Measurements from ENCODE around the gene DOCK3. TPM values are rescaled to one million over a fixed set of nuclear protein-coding genes. Genes with fewer than 3 reads are reported as not detected.
A peak's percentile ranks its signal among the peaks of the same experiment; 100 is the strongest.

DOCK3 gene
- polyA plus RNA-seq, 2 donors: 0.93 to 2.8 TPM

- H3K9me3 ChIP-seq (ENCODE audit: control insufficient read depth in 2 of 2, insufficient read depth in 1 of 2, low read depth in 1 of 2, low read length in 1 of 2): no peaks in the 10 kb centered on the region
- no peak overlapping the region for H3K4me3 ChIP-seq (ENCODE audit: low read depth in 1 of 2, low read length in 2 of 2)
- 75 to 78% methylated on average over 8 of the region's 8 CpGs for WGBS, 2 donors
- peaks cover 14 to 23% of the 10 kb centered on the region in 2 donors for H3K36me3 ChIP-seq (ENCODE audit: control insufficient read depth in 2 of 2, insufficient read depth in 2 of 2, low read length in 1 of 2)
- no peak overlapping the region for H3K27ac ChIP-seq (ENCODE audit: low read depth in 2 of 2, low read length in 1 of 2)
- peaks cover 0 to 3% of the 10 kb centered on the region in 2 donors for H3K4me1 ChIP-seq (ENCODE audit: control insufficient read depth in 2 of 2, insufficient read depth in 2 of 2, low read length in 1 of 2)
- H3K27me3 ChIP-seq (ENCODE audit: control insufficient read depth in 1 of 2, insufficient read depth in 2 of 2, low read length in 2 of 2): no peaks in the 10 kb centered on the region
Measured at GRCh38 chr3:50649451-50649931, 25.2 kb upstream of the DOCK3 start.

- H3K4me3 ChIP-seq (ENCODE audit: low read depth in 1 of 2, low read length in 2 of 2): no peak overlapping the region
- no peak overlapping the region for H3K27ac ChIP-seq (ENCODE audit: low read depth in 2 of 2, low read length in 1 of 2)
- H3K27me3 ChIP-seq (ENCODE audit: control insufficient read depth in 1 of 2, insufficient read depth in 2 of 2, low read length in 2 of 2): no peaks in the 10 kb centered on the region
- H3K36me3 ChIP-seq (ENCODE audit: control insufficient read depth in 2 of 2, insufficient read depth in 2 of 2, low read length in 1 of 2): peaks cover 14 to 23% of the 10 kb centered on the region in 2 donors
- WGBS, 2 donors: 88% methylated on average over 1 of the region's 1 CpG
- H3K9me3 ChIP-seq (ENCODE audit: control insufficient read depth in 2 of 2, insufficient read depth in 1 of 2, low read depth in 1 of 2, low read length in 1 of 2): no peaks in the 10 kb centered on the region
- peaks cover 0 to 3% of the 10 kb centered on the region in 2 donors for H3K4me1 ChIP-seq (ENCODE audit: control insufficient read depth in 2 of 2, insufficient read depth in 2 of 2, low read length in 1 of 2)
Measured at GRCh38 chr3:50650018-50650417, 24.7 kb upstream of the DOCK3 start.

GRCh38 chr3:50651445-50651844 is 23.3 kb upstream of the DOCK3 start:
- H3K4me3 ChIP-seq (ENCODE audit: low read depth in 1 of 2, low read length in 2 of 2): no peak overlapping the region
- H3K9me3 ChIP-seq (ENCODE audit: control insufficient read depth in 2 of 2, insufficient read depth in 1 of 2, low read depth in 1 of 2, low read length in 1 of 2): no peaks in the 10 kb centered on the region
- H3K27me3 ChIP-seq (ENCODE audit: control insufficient read depth in 1 of 2, insufficient read depth in 2 of 2, low read length in 2 of 2): no peaks in the 10 kb centered on the region
- peaks cover 10 to 14% of the 10 kb centered on the region in 2 donors for H3K36me3 ChIP-seq (ENCODE audit: control insufficient read depth in 2 of 2, insufficient read depth in 2 of 2, low read length in 1 of 2)
- WGBS, 2 donors: 72 to 85% methylated on average over 8 of the region's 8 CpGs
- peaks cover 0 to 3% of the 10 kb centered on the region in 2 donors for H3K4me1 ChIP-seq (ENCODE audit: control insufficient read depth in 2 of 2, insufficient read depth in 2 of 2, low read length in 1 of 2)
- H3K27ac ChIP-seq (ENCODE audit: low read depth in 2 of 2, low read length in 1 of 2): no peak overlapping the region

- 65% methylated on average over 7 of the region's 7 CpGs for WGBS, 2 donors
- Histone ChIP-seq H3K36me3 (ENCODE audit: control insufficient read depth in 2 of 2, insufficient read depth in 2 of 2, low read length in 1 of 2) (peaks cover 8 to 10% of the 10 kb centered on the region in 2 donors), H3K4me1 (ENCODE audit: control insufficient read depth in 2 of 2, insufficient read depth in 2 of 2, low read length in 1 of 2) (peaks cover 0 to 3% of the 10 kb centered on the region in 2 donors), H3K27me3 (ENCODE audit: control insufficient read depth in 1 of 2, insufficient read depth in 2 of 2, low read length in 2 of 2) (no peaks in the 10 kb centered on the region), H3K27ac (ENCODE audit: low read depth in 2 of 2, low read length in 1 of 2) (no peak overlapping the region), H3K4me3 (ENCODE audit: low read depth in 1 of 2, low read length in 2 of 2) (no peak overlapping the region), H3K9me3 (ENCODE audit: control insufficient read depth in 2 of 2, insufficient read depth in 1 of 2, low read depth in 1 of 2, low read length in 1 of 2) (no peaks in the 10 kb centered on the region)
Measured at GRCh38 chr3:50651920-50652529, 22.7 kb upstream of the DOCK3 start.

- Histone ChIP-seq H3K27me3 (ENCODE audit: control insufficient read depth in 1 of 2, insufficient read depth in 2 of 2, low read length in 2 of 2) (no peaks in the 10 kb centered on the region), H3K4me1 (ENCODE audit: control insufficient read depth in 2 of 2, insufficient read depth in 2 of 2, low read length in 1 of 2) (peaks cover 0 to 3% of the 10 kb centered on the region in 2 donors)
- WGBS, 2 donors: 79 to 89% methylated on average over 2 of the region's 2 CpGs
Measured at GRCh38 chr3:50652709-50653108, 22.0 kb upstream of the DOCK3 start.

GRCh38 chr3:50653937-50654595 is 20.7 kb upstream of the DOCK3 start:
- Histone ChIP-seq H3K4me1 (ENCODE audit: control insufficient read depth in 2 of 2, insufficient read depth in 2 of 2, low read length in 1 of 2) (peaks cover 0 to 3% of the 10 kb centered on the region in 2 donors), H3K27ac (ENCODE audit: low read depth in 2 of 2, low read length in 1 of 2) (no peak overlapping the region), H3K9me3 (ENCODE audit: control insufficient read depth in 2 of 2, insufficient read depth in 1 of 2, low read depth in 1 of 2, low read length in 1 of 2) (no peaks in the 10 kb centered on the region), H3K4me3 (ENCODE audit: low read depth in 1 of 2, low read length in 2 of 2) (no peak overlapping the region), H3K27me3 (ENCODE audit: control insufficient read depth in 1 of 2, insufficient read depth in 2 of 2, low read length in 2 of 2) (no peaks in the 10 kb centered on the region), H3K36me3 (ENCODE audit: control insufficient read depth in 2 of 2, insufficient read depth in 2 of 2, low read length in 1 of 2) (peaks cover 0 to 3% of the 10 kb centered on the region in 2 donors)
- 69 to 72% methylated on average over 3 of the region's 3 CpGs for WGBS, 2 donors

More at GRCh38 chr3:50652709-50653108, 22.0 kb upstream of the DOCK3 start:
- Histone ChIP-seq H3K4me3 (ENCODE audit: low read depth in 1 of 2, low read length in 2 of 2) (no peak overlapping the region), H3K27ac (ENCODE audit: low read depth in 2 of 2, low read length in 1 of 2) (no peak overlapping the region), H3K9me3 (ENCODE audit: control insufficient read depth in 2 of 2, insufficient read depth in 1 of 2, low read depth in 1 of 2, low read length in 1 of 2) (no peaks in the 10 kb centered on the region), H3K36me3 (ENCODE audit: control insufficient read depth in 2 of 2, insufficient read depth in 2 of 2, low read length in 1 of 2) (peaks cover 8 to 10% of the 10 kb centered on the region in 2 donors)

GRCh38 chr3:50655009-50655830 is 19.5 kb upstream of the DOCK3 start:
- H3K9me3 ChIP-seq (ENCODE audit: control insufficient read depth in 2 of 2, insufficient read depth in 1 of 2, low read depth in 1 of 2, low read length in 1 of 2): no peaks in the 10 kb centered on the region
- H3K27ac ChIP-seq (ENCODE audit: low read depth in 2 of 2, low read length in 1 of 2): peak overlapping the region in 1 of 2 donors; percentile 77
- H3K27me3 ChIP-seq (ENCODE audit: control insufficient read depth in 1 of 2, insufficient read depth in 2 of 2, low read length in 2 of 2): no peaks in the 10 kb centered on the region
- H3K4me3 ChIP-seq (ENCODE audit: low read depth in 1 of 2, low read length in 2 of 2): no peak overlapping the region
- H3K36me3 ChIP-seq (ENCODE audit: control insufficient read depth in 2 of 2, insufficient read depth in 2 of 2, low read length in 1 of 2): no peaks in the 10 kb centered on the region
- no peaks in the 10 kb centered on the region for H3K4me1 ChIP-seq (ENCODE audit: control insufficient read depth in 2 of 2, insufficient read depth in 2 of 2, low read length in 1 of 2)
- WGBS, 2 donors: 43 to 47% methylated on average over 3 of the region's 3 CpGs

GRCh38 chr3:50656417-50657195 is 18.1 kb upstream of the DOCK3 start:
- Histone ChIP-seq H3K36me3 (ENCODE audit: control insufficient read depth in 2 of 2, insufficient read depth in 2 of 2, low read length in 1 of 2) (no peaks in the 10 kb centered on the region), H3K27ac (ENCODE audit: low read depth in 2 of 2, low read length in 1 of 2) (no peak overlapping the region), H3K4me1 (ENCODE audit: control insufficient read depth in 2 of 2, insufficient read depth in 2 of 2, low read length in 1 of 2) (no peaks in the 10 kb centered on the region), H3K27me3 (ENCODE audit: control insufficient read depth in 1 of 2, insufficient read depth in 2 of 2, low read length in 2 of 2) (no peaks in the 10 kb centered on the region), H3K9me3 (ENCODE audit: control insufficient read depth in 2 of 2, insufficient read depth in 1 of 2, low read depth in 1 of 2, low read length in 1 of 2) (no peaks in the 10 kb centered on the region), H3K4me3 (ENCODE audit: low read depth in 1 of 2, low read length in 2 of 2) (no peak overlapping the region)
- 62 to 75% methylated on average over 8 of the region's 8 CpGs for WGBS, 2 donors

- H3K27ac ChIP-seq (ENCODE audit: low read depth in 2 of 2, low read length in 1 of 2): no peak overlapping the region
- WGBS, 2 donors: 92 to 96% methylated on average over 5 of the region's 5 CpGs
- no peak overlapping the region for H3K4me3 ChIP-seq (ENCODE audit: low read depth in 1 of 2, low read length in 2 of 2)
- H3K36me3 ChIP-seq (ENCODE audit: control insufficient read depth in 2 of 2, insufficient read depth in 2 of 2, low read length in 1 of 2): no peaks in the 10 kb centered on the region
- H3K9me3 ChIP-seq (ENCODE audit: control insufficient read depth in 2 of 2, insufficient read depth in 1 of 2, low read depth in 1 of 2, low read length in 1 of 2): no peaks in the 10 kb centered on the region
- no peaks in the 10 kb centered on the region for H3K4me1 ChIP-seq (ENCODE audit: control insufficient read depth in 2 of 2, insufficient read depth in 2 of 2, low read length in 1 of 2)
- no peaks in the 10 kb centered on the region for H3K27me3 ChIP-seq (ENCODE audit: control insufficient read depth in 1 of 2, insufficient read depth in 2 of 2, low read length in 2 of 2)
Measured at GRCh38 chr3:50657407-50657806, 17.3 kb upstream of the DOCK3 start.

Data from esophagus (tissue), 2 donors.